ENCODE measurements around the gene ARL3.
"Not testable (repeated sequence)": the region's sequence is repeated elsewhere in the genome, so short reads cannot be mapped to it uniquely, and the experiment has no call there.

ARL3 gene

DNA sequence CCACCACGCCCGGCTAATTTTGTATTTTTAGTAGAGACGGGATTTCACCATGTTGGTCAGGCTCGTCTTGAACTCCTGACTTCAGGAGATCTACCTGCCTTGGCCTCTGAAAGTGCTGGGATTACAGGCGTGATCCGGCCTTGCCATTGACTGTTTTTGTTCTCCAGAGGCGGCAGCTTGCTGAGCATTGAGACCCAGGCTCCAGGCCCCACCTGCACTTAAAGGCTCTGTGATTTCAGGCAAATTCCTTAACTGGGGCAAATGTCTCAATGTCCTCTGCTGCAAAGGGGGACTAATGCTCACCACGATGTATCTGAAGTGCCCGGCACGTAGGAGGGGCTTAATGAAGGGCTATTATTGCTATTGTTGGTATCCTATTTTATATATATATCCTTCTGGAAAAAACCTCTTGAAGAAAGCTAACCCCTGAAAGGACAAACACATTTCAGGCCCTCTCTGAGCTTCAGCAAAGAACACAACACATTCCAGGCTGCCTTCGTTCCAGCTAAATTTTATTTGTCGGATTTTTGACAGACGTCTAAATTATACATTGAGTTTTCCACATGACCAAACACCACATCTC is 40.9 kb downstream of the ARL3 start:
- no peak for DNase-seq (ENCODE audit: low read depth in 2 of 2)

GRCh38 chr10:102670871-102671434 is 43.2 kb downstream of the ARL3 start:
- DNase-seq (ENCODE audit: low read depth in 2 of 2) = no peak

GRCh38 chr10:102670065-102670670 is 44.0 kb downstream of the ARL3 start:
- no peak for DNase-seq (ENCODE audit: low read depth in 2 of 2)

- no peak for DNase-seq (ENCODE audit: low read depth in 2 of 2)
Measured at GRCh38 chr10:102669206-102670064, 44.8 kb downstream of the ARL3 start.

DNA sequence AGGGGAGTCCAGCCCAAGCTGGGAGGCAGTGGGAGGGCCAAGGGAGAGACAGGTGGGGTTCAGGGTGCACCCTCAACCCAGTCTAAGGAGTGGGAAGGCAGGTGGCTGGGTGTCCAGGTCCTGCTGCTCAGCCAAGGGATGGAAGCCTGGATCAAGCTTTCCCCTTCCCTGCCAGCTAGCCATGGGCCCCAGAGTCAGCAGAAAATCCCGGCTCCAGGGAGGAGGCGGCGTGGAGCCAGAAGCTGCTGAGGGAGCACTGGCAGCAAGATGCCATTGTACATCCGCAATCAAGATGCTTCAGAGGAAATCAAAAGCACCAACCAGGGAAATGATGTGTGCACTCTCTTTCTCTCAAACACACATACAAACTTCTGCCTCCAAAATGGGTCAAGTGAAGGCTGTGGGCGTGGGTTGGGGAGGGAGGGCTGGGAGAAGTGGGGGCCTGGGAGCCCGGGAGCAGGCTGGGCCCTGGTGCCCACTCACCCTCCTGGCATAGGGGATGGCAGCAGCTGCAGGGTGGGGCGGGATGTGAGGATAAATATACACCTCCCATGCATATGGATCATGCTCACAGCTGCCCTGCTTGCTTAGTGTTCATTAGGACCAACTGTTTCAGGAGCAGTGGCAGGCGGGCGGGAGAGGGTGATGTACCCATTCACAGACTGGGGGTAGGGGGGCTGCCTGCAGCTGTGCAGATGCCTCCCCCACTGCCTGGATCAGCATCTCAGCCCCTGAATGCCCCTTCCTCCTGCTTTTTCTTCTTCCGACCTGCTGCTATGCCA is 45.7 kb downstream of the ARL3 start:
- DNase-seq (ENCODE audit: low read depth in 2 of 2) = no peak

DNA sequence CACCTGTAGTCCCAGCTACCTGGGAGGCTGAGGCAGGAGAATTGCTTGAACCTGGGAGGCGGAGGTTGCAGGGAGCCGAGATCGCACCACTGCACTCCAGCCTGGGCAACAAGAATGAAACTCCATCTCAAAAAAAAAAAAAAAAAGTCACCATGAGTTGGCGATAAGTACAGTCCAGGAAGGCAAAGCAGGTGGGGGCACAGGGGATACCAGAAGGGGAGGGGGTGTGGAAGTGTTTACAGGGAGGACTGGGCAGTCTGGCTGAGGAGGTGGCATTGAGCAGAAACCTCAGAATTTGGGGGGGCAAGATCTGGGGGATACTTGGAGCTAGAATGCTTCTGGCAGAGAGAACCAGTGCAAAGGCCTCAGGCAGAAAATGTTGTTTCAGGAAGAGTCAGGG is 46.8 kb downstream of the ARL3 start:
- DNase-seq (ENCODE audit: low read depth in 2 of 2) = not testable (repeated sequence)

- no peak for DNase-seq (ENCODE audit: low read depth in 2 of 2)
Measured at GRCh38 chr10:102665904-102666509, 48.2 kb downstream of the ARL3 start.

DNA sequence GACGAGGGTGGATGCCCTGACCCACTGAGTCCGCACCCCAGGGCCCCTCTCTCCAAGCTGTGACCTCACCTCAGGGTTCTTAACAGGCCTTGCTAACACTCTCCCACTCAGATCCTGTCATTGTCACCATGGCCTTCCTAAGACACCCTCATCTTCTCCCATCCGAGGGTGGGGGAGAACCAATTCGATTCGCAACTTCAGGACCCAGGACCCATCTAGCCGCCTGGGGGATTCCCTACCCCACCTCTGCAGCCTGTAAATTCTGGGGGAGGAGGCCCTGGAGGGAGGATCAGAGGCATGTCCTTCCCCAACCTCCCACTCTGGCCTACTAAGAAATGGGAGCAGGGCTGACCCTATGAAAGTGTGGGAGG is 52.6 kb downstream of the ARL3 start:
- no peak for DNase-seq (ENCODE audit: low read depth in 2 of 2)

DNA sequence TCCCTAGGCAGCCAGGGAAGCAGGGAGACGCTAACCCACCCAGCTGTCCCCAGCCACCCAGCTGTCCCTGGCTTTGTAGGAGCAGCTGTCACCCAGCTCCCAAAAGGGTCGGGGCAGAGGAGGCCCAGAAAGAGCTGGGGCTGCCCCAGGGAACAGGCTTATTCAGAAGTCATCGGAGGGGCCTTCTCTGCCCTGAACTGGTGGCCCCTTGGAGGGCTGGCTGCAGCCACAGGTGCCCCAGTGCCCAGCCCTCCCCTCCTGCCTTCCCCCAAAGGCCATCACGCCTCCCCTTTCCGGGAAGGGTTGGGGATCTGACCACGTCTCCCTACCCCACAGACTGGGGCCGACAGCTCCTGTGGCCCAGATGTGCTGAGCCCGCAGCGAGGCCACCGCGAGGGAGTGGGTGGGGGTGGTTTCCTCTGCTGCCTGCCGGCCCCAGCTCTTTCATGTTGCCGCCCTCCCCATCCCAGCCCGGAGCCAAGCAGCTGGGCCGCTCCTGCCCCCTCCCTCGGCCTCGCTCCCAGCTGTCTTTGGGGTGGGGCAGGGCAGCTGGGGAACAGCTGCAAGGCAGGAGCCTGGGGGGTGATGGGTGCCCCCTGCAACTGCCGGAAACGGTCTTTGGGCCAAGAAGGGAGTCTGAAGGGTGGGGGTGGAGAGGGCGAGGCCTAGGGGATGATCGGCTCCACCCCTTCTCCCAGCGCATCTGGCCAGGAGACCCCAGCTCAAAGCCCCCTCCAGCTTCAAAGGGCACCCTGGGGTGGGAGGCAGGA is 53.1 kb downstream of the ARL3 start:
- DNase-seq (ENCODE audit: low read depth in 2 of 2) = no peak

GRCh38 chr10:102658802-102659201 is 55.4 kb downstream of the ARL3 start:
- no peak for DNase-seq (ENCODE audit: low read depth in 2 of 2)

GRCh38 chr10:102657984-102658724 is 56.0 kb downstream of the ARL3 start:
- DNase-seq (ENCODE audit: low read depth in 2 of 2) = no peak

- no peak for DNase-seq (ENCODE audit: low read depth in 2 of 2)
Measured at GRCh38 chr10:102657451-102657850, 56.7 kb downstream of the ARL3 start.

DNA sequence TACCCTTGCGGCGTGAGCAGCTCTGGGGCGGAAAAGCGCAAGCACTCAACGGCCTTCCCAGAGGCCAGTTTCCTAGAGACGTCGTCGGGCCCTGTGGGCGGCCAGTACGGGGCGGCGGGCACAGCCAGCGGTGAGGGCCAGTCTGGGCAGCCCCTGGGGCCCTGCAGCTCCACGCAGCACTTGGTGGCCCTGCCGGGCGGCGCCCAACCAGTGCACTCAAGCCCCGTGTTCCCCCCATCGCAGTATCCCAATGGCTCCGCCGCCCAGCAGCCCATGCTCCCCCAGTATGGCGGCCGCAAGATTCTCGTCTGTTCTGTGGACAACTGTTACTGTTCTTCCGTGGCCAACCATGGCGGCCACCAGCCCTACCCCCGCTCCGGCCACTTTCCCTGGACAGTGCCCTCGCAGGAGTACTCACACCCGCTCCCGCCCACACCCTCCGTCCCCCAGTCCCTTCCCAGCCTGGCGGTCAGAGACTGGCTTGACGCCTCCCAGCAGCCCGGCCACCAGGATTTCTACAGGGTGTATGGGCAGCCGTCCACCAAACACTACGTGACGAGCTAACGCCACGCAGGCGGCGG is 57.3 kb downstream of the ARL3 start:
- no peak for DNase-seq (ENCODE audit: low read depth in 2 of 2)

- no peak for DNase-seq (ENCODE audit: low read depth in 2 of 2)
Measured at GRCh38 chr10:102656026-102656425, 58.2 kb downstream of the ARL3 start.

- DNase-seq (ENCODE audit: low read depth in 2 of 2) = no peak
Measured at GRCh38 chr10:102654969-102655368, 59.2 kb downstream of the ARL3 start.

- DNase-seq (ENCODE audit: low read depth in 2 of 2) = no peak
Measured at GRCh38 chr10:102654566-102654965, 59.6 kb downstream of the ARL3 start.

GRCh38 chr10:102653060-102653459 is 61.1 kb downstream of the ARL3 start:
- DNase-seq (ENCODE audit: low read depth in 2 of 2) = no peak

DNA sequence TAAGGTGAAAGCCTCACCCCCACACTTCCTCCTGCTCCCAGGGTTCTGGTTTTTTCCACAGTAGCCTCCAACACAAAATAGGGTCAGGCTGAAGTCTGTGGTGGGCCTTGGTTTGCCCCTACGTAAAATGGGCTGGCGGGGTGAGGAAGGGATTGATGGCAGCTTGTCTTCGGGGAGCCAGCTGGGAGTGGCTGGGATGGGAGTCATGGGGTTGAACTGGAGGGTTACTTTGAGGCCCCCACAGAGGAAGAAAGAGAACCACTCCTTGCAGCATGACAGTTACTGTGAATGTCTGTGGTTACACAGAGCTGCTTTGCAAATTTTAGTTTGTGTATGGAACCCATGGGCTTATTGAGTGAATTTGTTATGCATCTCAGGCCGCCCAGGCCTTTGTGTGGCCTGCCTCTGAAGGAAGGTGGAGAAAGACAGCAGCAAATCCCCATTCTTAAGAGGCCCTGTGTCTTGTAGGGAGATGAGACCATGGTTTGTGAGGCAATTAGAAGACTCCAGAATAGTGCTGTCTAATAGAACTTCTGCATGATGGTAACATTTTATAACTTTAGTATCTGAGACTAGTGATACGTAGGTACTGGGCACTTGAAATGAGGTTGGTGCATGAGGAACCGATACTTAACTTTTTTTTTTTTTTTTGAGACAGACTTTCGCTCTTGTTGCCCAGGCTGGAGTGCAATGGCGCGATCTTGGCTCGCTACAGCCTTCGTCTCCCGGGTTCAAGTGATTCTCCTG is 61.9 kb downstream of the ARL3 start:
- DNase-seq (ENCODE audit: low read depth in 2 of 2) = no peak

Measured in stimulated activated CD4-positive, alpha-beta T cell treated with anti-CD3 and anti-CD28 coated beads, Interleukin-1b, Interleukin-23, amount 100 ng/mL, for 1 hour (primary cell).